GM12865 (cell line): ENCODE data around the gene SMTNL1.

ENCODE experiments used
- DNase-seq: peaks from one replicate; pipeline ENCODE4 v3.0.0; 2010; ENCODE audit warnings: low read depth
- H3K4me3 ChIP-seq: 2 replicates; pipeline ENCODE4 v1.5.1; 2011; ENCODE audit warnings: mild to moderate bottlenecking, low read depth, low read length, control low read depth
- CTCF ChIP-seq: IDR thresholded peaks from 2 replicates; pipeline ENCODE4 v1.5.1; 2011; ENCODE audit warnings: low read length, control low read depth, low read depth, inconsistent platforms; ENCODE audit not compliant: insufficient read depth; ENCODE audit errors: missing control alignments

The SMTNL1 gene, protein sequence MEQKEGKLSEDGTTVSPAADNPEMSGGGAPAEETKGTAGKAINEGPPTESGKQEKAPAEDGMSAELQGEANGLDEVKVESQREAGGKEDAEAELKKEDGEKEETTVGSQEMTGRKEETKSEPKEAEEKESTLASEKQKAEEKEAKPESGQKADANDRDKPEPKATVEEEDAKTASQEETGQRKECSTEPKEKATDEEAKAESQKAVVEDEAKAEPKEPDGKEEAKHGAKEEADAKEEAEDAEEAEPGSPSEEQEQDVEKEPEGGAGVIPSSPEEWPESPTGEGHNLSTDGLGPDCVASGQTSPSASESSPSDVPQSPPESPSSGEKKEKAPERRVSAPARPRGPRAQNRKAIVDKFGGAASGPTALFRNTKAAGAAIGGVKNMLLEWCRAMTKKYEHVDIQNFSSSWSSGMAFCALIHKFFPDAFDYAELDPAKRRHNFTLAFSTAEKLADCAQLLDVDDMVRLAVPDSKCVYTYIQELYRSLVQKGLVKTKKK

GRCh38 chr11:57536947-57537619 lies at the start of gene SMTNL1:
SMTNL1 (plus strand) TSS chr11:57537595; CDS start chr11:57542643, 5,048 bp downstream.
- no peak for TF ChIP-seq CTCF
- no peak for DNase-seq
- no peak within 1 kb of the TSS for H3K4me3 ChIP-seq

- TF ChIP-seq CTCF = no peak
- no peak for DNase-seq
- H3K4me3 ChIP-seq = no peak overlapping the region
These were observed 49.3 kb upstream of the SMTNL1 start for GRCh38 chr11:57487920-57488659.

DNA sequence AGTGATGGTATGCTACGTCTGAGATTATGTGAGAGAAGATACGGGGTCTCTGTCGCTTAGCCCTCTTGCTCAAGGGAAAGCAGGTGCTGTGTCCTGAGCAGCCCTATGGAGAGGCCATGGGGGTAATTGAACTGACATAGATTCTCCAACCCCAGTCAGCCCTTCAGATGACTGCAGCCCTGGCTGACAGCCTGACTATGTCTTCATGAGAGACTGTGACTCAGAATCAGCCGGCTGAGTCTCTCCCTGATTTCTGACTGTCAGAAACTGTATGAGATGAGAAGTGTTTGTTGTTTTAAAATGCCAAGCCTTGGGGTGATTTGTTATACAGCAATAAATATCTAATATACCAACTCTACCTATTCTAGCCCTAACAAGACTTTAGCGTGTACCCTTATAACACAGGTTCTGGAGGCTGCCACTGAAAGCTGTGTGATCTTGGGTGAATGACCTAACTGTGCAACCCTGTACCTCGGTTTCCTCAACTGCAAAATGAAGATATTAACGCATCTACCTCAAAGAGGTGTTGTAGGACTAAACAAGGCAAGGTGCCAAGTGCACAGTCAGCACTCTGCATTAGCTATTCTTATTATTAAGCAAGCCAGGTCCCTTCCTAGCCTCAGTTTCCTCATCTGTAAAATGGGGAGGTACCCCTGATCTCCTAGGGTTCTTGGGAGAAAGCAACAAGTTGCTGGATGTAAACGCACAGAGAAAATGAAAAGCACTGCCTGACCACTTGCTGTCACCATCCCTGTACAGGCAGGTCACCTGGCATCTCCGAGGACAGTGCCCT lies 46.7 kb upstream of the SMTNL1 start:
- DNase-seq = no peak

DNA sequence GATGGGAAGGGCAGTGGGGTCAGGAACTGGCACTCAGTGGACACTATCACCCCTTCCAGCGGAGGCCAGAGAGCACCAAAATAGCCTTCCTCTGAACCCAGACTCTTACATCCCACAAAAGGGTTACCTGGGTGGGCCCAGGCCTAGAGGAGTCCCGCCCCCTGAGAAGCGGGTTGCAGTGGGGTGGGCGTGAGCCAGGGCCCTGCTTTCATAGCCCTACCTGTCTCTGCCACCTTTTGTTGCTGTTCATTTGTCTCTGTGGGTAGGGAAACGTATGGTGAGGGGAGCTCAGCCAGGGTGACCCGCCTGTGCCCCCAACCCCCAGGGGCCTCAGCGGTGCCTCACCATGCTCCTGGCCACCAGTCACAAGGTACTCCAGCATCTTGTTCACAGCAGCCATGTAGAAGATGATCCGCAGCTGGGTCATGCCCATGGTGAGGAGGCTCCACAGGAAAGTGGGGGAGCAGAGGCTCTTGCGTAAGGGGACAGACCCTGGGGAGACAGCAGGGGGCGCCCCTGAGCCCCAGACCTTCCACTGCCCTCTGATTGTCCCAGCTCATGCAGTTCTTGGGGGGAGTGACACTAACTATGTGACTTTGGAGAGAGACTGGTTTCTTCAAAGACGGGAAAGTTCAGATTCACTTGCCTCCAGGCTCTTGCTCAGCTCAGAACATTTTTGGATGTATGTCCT lies 45.9 kb upstream of the SMTNL1 start:
- TF ChIP-seq CTCF = peak; percentile 67

More for the DNA sequence above, 46.7 kb upstream of the SMTNL1 start:
- H3K4me3 ChIP-seq = no peak overlapping the region
- TF ChIP-seq CTCF = no peak

DNA sequence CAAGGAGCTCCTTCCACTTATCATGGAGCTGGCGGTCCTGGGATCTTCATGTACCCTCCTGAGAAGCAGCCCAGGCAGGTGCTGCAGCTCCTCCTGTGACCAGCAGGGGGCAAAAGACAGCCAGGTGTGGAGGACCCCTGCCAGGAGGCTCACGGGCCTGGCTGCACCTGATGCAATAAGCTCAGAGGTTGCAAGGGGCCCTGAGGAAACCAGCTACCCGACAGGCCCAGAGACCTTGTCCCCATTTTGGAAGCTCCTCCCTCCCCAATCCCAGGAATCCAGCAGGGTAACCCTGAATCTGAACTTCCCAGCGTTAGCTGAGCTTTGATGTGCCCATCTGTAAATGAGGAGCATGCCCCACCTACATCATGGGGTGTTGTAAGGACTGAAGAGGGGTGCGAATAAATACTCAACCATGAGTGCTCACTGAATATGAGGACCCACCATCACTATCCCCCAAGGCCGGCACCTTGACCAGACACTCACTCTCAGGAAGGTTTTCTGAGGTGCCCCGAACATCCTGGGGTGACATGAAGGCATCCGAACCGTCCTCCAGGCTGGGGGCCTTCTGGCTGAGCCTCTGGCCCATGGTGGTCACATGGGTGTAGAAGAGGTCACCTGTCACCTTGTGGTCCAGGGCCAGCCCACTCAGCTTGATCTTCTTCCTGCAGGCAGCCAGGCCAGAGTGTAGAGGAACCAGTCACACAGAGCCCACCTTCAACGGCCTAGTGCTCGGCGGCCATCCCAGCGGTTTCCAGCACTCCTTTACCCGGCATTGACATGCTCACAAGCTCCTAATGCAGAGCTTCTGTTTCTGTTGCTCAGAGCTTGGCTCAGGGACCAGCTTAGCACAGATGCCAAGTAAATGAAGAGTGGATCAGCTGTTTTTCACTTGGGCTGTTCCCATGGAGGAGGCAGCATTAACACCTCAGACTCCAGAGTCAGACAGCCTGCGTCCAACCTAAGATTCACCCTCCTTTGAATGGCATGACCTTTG lies 43.6 kb upstream of the SMTNL1 start:
- TF ChIP-seq CTCF = peak; percentile 94
- peak; percentile 77 for DNase-seq
- no peak overlapping the region for H3K4me3 ChIP-seq

More for the DNA sequence above, 45.9 kb upstream of the SMTNL1 start:
- peak; percentile 62 for DNase-seq
- H3K4me3 ChIP-seq = no peak overlapping the region
